Measurements from ENCODE around the gene HPCAL4.

HPCAL4 gene

DNA sequence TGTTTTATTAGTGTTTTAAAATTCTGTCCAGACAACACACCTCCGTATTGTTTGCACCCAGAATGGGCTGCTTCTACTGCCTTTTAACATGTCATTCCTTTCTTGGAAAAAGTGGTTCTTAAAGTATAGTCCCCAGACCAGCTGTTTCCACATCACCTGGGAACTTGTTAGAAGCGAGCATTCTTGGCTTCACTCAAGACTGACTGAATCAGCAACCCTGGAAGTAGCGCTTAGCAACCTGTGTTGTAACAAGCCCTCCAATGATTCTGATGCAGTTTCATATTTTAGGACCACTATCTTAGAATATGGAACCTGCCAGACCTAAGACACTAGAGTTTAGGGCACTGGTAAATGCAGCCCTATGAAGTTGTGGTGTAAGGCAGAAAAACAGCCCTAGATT lies 41.5 kb upstream of the HPCAL4 start:
- H3K4me1 ChIP-seq: no peaks in the 10 kb centered on the region
- TF ChIP-seq CTCF (IDR thresholded peaks at IDR 0.05; ENCODE audit: low read depth, low read length): no peak
- H3K9me3 ChIP-seq: no peaks in the 10 kb centered on the region
- H3K4me3 ChIP-seq (ENCODE audit: low read depth, low read length): no peak overlapping the region
- H3K27me3 ChIP-seq: no peaks in the 10 kb centered on the region
- H3K36me3 ChIP-seq: no peaks in the 10 kb centered on the region
- DNase-seq: no peak

DNA sequence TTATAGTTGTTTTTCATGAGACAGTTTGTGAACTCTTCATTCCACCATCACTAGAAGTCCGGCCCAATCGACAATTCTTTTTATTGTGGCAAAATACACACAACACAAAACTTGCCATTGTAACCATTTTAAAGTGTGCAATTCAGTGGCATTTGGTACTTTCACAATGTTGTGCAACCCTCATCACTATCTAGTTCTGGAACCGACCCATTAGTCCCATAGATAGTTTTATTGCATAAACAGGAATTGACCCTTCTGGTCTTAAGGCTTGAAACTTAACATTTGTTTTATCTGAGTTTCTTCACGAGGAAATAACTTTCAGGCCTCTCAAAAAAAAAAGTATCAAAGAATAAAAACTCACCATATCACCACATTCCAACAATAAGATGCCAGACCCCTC lies 38.6 kb upstream of the HPCAL4 start:
- no peak overlapping the region for H3K4me3 ChIP-seq (ENCODE audit: low read depth, low read length)
- H3K9me3 ChIP-seq: no peaks in the 10 kb centered on the region
- H3K4me1 ChIP-seq: no peaks in the 10 kb centered on the region
- no peak for TF ChIP-seq CTCF (IDR thresholded peaks at IDR 0.05; ENCODE audit: low read depth, low read length)
- DNase-seq: no peak
- no peaks in the 10 kb centered on the region for H3K36me3 ChIP-seq
- no peaks in the 10 kb centered on the region for H3K27me3 ChIP-seq

GRCh38 chr1:39729030-39729429 lies 37.8 kb upstream of the HPCAL4 start:
- Histone ChIP-seq H3K4me3 (ENCODE audit: low read depth, low read length) (no peak overlapping the region), H3K9me3 (no peaks in the 10 kb centered on the region), H3K27me3 (no peaks in the 10 kb centered on the region), H3K36me3 (no peaks in the 10 kb centered on the region), H3K4me1 (no peaks in the 10 kb centered on the region)
- TF ChIP-seq CTCF (IDR thresholded peaks at IDR 0.05; ENCODE audit: low read depth, low read length): no peak
- no peak for DNase-seq

GRCh38 chr1:39727932-39728317 lies 36.7 kb upstream of the HPCAL4 start:
- no peaks in the 10 kb centered on the region for H3K4me1 ChIP-seq
- H3K4me3 ChIP-seq (ENCODE audit: low read depth, low read length): no peak overlapping the region
- H3K36me3 ChIP-seq: no peaks in the 10 kb centered on the region
- DNase-seq: no peak
- no peaks in the 10 kb centered on the region for H3K27me3 ChIP-seq
- TF ChIP-seq CTCF (IDR thresholded peaks at IDR 0.05; ENCODE audit: low read depth, low read length): no peak
- no peaks in the 10 kb centered on the region for H3K9me3 ChIP-seq

DNA sequence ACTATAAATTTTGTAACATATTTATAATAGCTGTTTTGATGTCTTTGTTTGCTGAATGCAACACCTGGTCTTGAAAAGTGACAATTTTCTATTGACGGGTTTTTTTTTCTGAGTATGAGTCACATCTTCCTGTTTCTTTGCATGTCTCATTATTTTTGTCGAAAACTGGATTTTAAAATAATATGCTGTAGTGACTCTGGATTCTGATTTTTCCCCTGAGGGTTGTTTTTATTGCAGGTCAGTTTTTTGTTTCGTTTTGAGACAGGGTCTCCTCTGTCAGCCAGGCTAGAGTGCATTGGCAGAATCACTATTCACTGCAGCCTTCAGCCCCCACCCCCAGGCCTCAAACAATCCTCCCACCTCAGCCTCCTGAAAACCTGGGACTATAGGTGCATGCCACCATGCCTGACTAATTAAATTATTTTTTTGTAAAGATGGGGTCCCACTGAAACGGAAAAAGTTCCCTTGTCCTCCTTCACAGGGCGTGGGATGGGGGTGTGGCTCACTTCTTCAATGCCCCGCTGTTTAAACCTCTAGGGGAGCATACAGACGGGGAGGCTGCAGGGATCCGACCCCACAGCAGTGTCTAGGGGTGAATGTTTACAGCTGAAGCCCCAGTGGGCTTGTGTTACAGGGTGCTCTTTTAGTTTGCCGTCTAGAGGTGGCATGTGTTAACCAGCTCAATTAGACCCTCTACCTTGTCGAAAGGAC lies 36.1 kb upstream of the HPCAL4 start:
- H3K27me3 ChIP-seq: no peaks in the 10 kb centered on the region
- H3K36me3 ChIP-seq: no peaks in the 10 kb centered on the region
- no peak for DNase-seq
- H3K9me3 ChIP-seq: no peaks in the 10 kb centered on the region
- H3K4me3 ChIP-seq (ENCODE audit: low read depth, low read length): no peak overlapping the region
- no peaks in the 10 kb centered on the region for H3K4me1 ChIP-seq
- TF ChIP-seq CTCF (IDR thresholded peaks at IDR 0.05; ENCODE audit: low read depth, low read length): no peak

- TF ChIP-seq CTCF (IDR thresholded peaks at IDR 0.05; ENCODE audit: low read depth, low read length): no peak
- no peaks in the 10 kb centered on the region for H3K9me3 ChIP-seq
- H3K27me3 ChIP-seq: no peaks in the 10 kb centered on the region
- no peaks in the 10 kb centered on the region for H3K36me3 ChIP-seq
- no peaks in the 10 kb centered on the region for H3K4me1 ChIP-seq
- DNase-seq: no peak
- no peak overlapping the region for H3K4me3 ChIP-seq (ENCODE audit: low read depth, low read length)
These were observed 35.4 kb upstream of the HPCAL4 start for GRCh38 chr1:39726600-39726999.

Measured in BE2C (cell line).